GM13977 (cell line): ENCODE measurements around the gene LRRC51.

Experiments used
- DNase-seq: peaks from one replicate; pipeline ENCODE4 v3.0.0; 2012; ENCODE audit warnings: low spot score
- in situ Hi-C: fragments of 300-500 bp; cut with MboI; formaldehyde crosslinking; loops from one replicate; pipeline ENCODE4 v1.12.0; 2022; ENCODE audit warnings: low sequenced_read_pairs, low pct_unique_long_range_greater_than_20kb, mixed read lengths, inconsistent platforms; ENCODE audit not compliant: unreplicated experiment
- TF ChIP-seq, protein P1 (sequence below): IDR thresholded peaks from 2 replicates; pipeline ENCODE4 v1.5.1; 2012; ENCODE audit warnings: mild to moderate bottlenecking, control low read depth; ENCODE audit not compliant: insufficient read depth; ENCODE audit errors: extremely low read depth, missing control alignments

The LRRC51 gene

GRCh38 chr11:72112978-72113808 lies 32.5 kb downstream of the LRRC51 start:
- DNase-seq: no peak
- in situ Hi-C loops: no loop called here
- TF ChIP-seq, protein P1, sequence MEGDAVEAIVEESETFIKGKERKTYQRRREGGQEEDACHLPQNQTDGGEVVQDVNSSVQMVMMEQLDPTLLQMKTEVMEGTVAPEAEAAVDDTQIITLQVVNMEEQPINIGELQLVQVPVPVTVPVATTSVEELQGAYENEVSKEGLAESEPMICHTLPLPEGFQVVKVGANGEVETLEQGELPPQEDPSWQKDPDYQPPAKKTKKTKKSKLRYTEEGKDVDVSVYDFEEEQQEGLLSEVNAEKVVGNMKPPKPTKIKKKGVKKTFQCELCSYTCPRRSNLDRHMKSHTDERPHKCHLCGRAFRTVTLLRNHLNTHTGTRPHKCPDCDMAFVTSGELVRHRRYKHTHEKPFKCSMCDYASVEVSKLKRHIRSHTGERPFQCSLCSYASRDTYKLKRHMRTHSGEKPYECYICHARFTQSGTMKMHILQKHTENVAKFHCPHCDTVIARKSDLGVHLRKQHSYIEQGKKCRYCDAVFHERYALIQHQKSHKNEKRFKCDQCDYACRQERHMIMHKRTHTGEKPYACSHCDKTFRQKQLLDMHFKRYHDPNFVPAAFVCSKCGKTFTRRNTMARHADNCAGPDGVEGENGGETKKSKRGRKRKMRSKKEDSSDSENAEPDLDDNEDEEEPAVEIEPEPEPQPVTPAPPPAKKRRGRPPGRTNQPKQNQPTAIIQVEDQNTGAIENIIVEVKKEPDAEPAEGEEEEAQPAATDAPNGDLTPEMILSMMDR: no peak

GRCh38 chr11:72114570-72114969 lies 33.9 kb downstream of the LRRC51 start:
- DNase-seq: no peak

GRCh38 chr11:72116019-72116755 lies 35.5 kb downstream of the LRRC51 start:
- no peak for DNase-seq
- TF ChIP-seq, protein P1: no peak
- in situ Hi-C loops: no loop called here

More at GRCh38 chr11:72114570-72114969, 33.9 kb downstream of the LRRC51 start:
- in situ Hi-C loops: no loop called here
- TF ChIP-seq, protein P1: no peak

GRCh38 chr11:72119198-72119597 lies 38.5 kb downstream of the LRRC51 start:
- TF ChIP-seq, protein P1: no peak
- DNase-seq: no peak
- in situ Hi-C loops: no loop called here

DNA sequence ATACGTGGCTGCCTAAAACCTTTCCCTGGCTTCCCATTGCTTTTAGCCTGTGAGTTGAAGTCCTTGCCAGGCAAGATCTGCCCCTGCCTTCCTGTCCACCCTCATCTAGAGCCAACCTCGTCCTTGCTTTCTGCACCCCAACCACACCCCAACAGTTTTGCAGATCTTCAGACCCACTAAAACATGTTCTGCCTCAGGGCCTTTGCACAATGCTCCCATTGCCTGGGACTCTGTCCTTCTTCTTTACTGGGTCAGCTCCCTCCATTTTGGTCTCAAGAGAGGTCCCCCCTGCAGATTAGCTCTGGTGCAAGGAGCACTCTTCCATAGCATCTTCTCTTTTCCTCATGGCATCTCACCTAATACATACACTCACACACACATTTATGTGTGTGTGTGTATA lies 40.3 kb downstream of the LRRC51 start:
- no peak for DNase-seq
- in situ Hi-C loops: no loop called here
- TF ChIP-seq, protein P1: no peak

- DNase-seq: no peak
- TF ChIP-seq, protein P1: no peak
- in situ Hi-C loops: no loop called here
Observed at GRCh38 chr11:72122607-72123006, 42.0 kb downstream of the LRRC51 start.
